AG10803 (cell line): ENCODE measurements around the gene KRT12.
"Not testable (repeated sequence)": the region's sequence is repeated elsewhere in the genome, so short reads cannot be mapped to it uniquely, and the experiment has no call there.

ENCODE experiments used
- DNase-seq: peaks from one replicate; pipeline ENCODE4 v3.0.0; 2010; ENCODE audit warnings: low read depth
- H3K4me3 ChIP-seq: 2 replicates; pipeline ENCODE4 v1.5.1; 2011; ENCODE audit warnings: mild to moderate bottlenecking, low read length, control low read depth
- CTCF ChIP-seq: conservative IDR thresholded peaks from 2 replicates; pipeline ENCODE4 v1.5.1; 2011; ENCODE audit warnings: mild to moderate bottlenecking, low read length, control low read depth, inconsistent platforms

KRT12 gene

GRCh38 chr17:40816569-40816968, 50.5 kb downstream of the KRT12 start:
- no peak for TF ChIP-seq CTCF
- DNase-seq, result no peak
- H3K4me3 ChIP-seq, result no peak overlapping the region

GRCh38 chr17:40815381-40815780, 51.6 kb downstream of the KRT12 start:
- no peak for TF ChIP-seq CTCF
- no peak for DNase-seq
- H3K4me3 ChIP-seq, result no peak overlapping the region

- DNase-seq, result not testable (repeated sequence)
Measured at GRCh38 chr17:40814657-40815056, 52.4 kb downstream of the KRT12 start.

GRCh38 chr17:40813804-40814203, 53.2 kb downstream of the KRT12 start:
- H3K4me3 ChIP-seq, result no peak overlapping the region
- TF ChIP-seq CTCF, result no peak
- DNase-seq, result no peak

More at GRCh38 chr17:40814657-40815056, 52.4 kb downstream of the KRT12 start:
- H3K4me3 ChIP-seq, result not testable (repeated sequence)

- no peak for DNase-seq
- H3K4me3 ChIP-seq, result no peak overlapping the region
- no peak for TF ChIP-seq CTCF
Measured at GRCh38 chr17:40812639-40813038, 54.4 kb downstream of the KRT12 start.
